Prostate gland (tissue), 2 donors: ENCODE results near the gene MADD. TPM values are rescaled to one million over a fixed set of nuclear protein-coding genes. Genes with fewer than 3 reads are reported as not detected.

Experiments
- DNase-seq: peaks from one replicate; pipeline ENCODE4 v3.0.0-alpha.2; 2019; ENCODE audit warnings: low spot score
- H3K27ac ChIP-seq, 2 donors: fragments of 200-600 bp; sonication (generic); 2 replicates each; pipeline ENCODE4 v1.5.1; 2017 to 2019
- H3K27me3 ChIP-seq: fragments of 200-600 bp; sonication (generic); replicated peaks from 2 replicates; pipeline ENCODE4 v1.5.1; 2019; ENCODE audit not compliant: insufficient read depth
- H3K36me3 ChIP-seq, 2 donors: fragments of 200-600 bp; sonication (generic); 1 replicate in 1 of 2; 2 replicates in 1 of 2; pipeline versions ENCODE4 v1.5.1 to v1.8.1; 2017 to 2019
- H3K4me1 ChIP-seq: fragments of 200-600 bp; sonication (generic); replicated peaks from 2 replicates; pipeline ENCODE4 v1.5.1; 2019
- H3K4me3 ChIP-seq, 2 donors: fragments of 200-600 bp; sonication (generic); 2 replicates each; pipeline ENCODE4 v1.5.1; 2017 to 2019
- H3K9me3 ChIP-seq: fragments of 200-600 bp; sonication (generic); 2 replicates; pipeline ENCODE4 v1.5.1; 2017
- POLR2A ChIP-seq: fragments of 450-650 bp; IDR thresholded peaks from one replicate; pipeline ENCODE4 v1.6.1; 2016; ENCODE audit warnings: antibody characterized with exemption, mild to moderate bottlenecking
- POLR2AphosphoS5 ChIP-seq: sonication (generic); formaldehyde crosslinking; IDR thresholded peaks from one replicate; pipeline ENCODE4 v1.6.1; 2017; ENCODE audit warnings: antibody characterized with exemption
- WGBS: methylation state at CpG from one replicate; pipeline ENCODE4 v1.1.5; 2018; 5-methylcytosine and 5-hydroxymethylcytosine counted together
- intact Hi-C: fragments of 100-400 bp; cut with DNase I; formaldehyde crosslinking; loops from one replicate; pipeline ENCODE4 v1.14.2; 2022
- total RNA-seq, 2 donors: library from RNA; depleted of rRNA; stranded (reverse); fragments of >200 nt; gene quantifications; one replicate each; pipeline ENCODE4 v1.1.0, GENCODE V29; 2016
- TF ChIP-seq, protein P1 (sequence below), 4 experiments: fragments of 200-600 bp in 2 of 4; fragments of 450-650 bp in 2 of 4; sonication (generic) in 2 of 4; IDR thresholded peaks; 1 replicate in 3 of 4; 2 replicates in 1 of 4; pipeline ENCODE4 v1.5.1; 2016 to 2019; ENCODE audit warnings: antibody characterized with exemption in 4 of 4, mild to moderate bottlenecking in 2 of 4, moderate library complexity in 2 of 4

The MADD gene
- total RNA-seq, 2 donors from 2014 or later: 53.6 to 87.3 TPM

DNA sequence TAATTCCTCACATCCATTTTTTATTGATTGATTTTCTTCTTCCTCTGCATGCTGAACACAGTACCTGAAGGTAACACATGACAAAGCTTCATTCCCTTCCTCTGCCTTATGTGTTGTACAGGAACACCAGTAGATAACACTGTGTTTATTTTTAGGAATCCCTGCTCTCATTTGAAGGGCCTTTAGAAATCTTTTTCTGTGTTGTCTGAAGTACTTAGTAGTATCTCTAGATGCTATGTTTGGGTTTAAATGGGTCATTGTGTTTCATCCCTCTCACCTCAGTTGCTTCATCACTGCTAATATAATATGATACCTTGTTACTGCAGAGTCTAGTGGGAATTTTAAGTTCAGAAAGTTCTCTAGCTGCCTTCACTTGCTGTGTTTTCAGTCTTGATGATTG, 10.2 kb downstream of the MADD start:
- H3K36me3 ChIP-seq: peaks cover 19 to 49% of the 10 kb centered on the region in 2 donors
- TF ChIP-seq POLR2A (no peak), POLR2AphosphoS5 (no peak)
- TF ChIP-seq, protein P1, sequence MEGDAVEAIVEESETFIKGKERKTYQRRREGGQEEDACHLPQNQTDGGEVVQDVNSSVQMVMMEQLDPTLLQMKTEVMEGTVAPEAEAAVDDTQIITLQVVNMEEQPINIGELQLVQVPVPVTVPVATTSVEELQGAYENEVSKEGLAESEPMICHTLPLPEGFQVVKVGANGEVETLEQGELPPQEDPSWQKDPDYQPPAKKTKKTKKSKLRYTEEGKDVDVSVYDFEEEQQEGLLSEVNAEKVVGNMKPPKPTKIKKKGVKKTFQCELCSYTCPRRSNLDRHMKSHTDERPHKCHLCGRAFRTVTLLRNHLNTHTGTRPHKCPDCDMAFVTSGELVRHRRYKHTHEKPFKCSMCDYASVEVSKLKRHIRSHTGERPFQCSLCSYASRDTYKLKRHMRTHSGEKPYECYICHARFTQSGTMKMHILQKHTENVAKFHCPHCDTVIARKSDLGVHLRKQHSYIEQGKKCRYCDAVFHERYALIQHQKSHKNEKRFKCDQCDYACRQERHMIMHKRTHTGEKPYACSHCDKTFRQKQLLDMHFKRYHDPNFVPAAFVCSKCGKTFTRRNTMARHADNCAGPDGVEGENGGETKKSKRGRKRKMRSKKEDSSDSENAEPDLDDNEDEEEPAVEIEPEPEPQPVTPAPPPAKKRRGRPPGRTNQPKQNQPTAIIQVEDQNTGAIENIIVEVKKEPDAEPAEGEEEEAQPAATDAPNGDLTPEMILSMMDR (IDR thresholded peaks at IDR 0.05): no peak
- H3K4me3 ChIP-seq: no peak overlapping the region
- H3K27ac ChIP-seq: no peak overlapping the region
- intact Hi-C loops: no loop called here
- H3K9me3 ChIP-seq: no peaks in the 10 kb centered on the region
- no peaks in the 10 kb centered on the region for H3K27me3 ChIP-seq
- DNase-seq: no peak
- no peaks in the 10 kb centered on the region for H3K4me1 ChIP-seq

DNA sequence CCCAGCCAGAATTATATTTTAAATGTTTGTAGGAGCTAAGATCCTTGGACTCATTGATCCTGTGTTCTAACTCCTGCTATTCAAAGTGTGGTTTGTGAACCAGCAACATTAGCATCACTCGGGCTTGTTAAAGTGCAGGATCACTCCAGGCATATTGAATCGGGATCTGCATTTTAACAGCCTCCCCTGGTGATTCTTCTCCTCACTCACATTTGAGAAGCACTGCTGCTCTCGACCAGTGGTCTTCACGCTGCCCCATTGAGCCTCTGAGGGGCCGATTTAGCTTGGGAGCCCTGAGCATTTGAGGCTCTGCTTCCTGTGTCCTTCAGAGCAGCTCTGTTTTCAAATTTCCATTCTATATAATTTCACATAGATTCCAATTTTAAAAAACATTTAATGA, 10.9 kb downstream of the MADD start:
- intact Hi-C loops: no loop called here
- Histone ChIP-seq H3K27me3 (no peaks in the 10 kb centered on the region), H3K4me1 (no peaks in the 10 kb centered on the region), H3K36me3 (peaks cover 22 to 48% of the 10 kb centered on the region in 2 donors), H3K27ac (no peak overlapping the region), H3K4me3 (no peak overlapping the region), H3K9me3 (no peaks in the 10 kb centered on the region)
- TF ChIP-seq POLR2A (no peak), POLR2AphosphoS5 (no peak)
- TF ChIP-seq, protein P1 (IDR thresholded peaks at IDR 0.05): no peak
- no peak for DNase-seq
- 66% methylated on average over 5 of the region's 5 CpGs for WGBS

DNA sequence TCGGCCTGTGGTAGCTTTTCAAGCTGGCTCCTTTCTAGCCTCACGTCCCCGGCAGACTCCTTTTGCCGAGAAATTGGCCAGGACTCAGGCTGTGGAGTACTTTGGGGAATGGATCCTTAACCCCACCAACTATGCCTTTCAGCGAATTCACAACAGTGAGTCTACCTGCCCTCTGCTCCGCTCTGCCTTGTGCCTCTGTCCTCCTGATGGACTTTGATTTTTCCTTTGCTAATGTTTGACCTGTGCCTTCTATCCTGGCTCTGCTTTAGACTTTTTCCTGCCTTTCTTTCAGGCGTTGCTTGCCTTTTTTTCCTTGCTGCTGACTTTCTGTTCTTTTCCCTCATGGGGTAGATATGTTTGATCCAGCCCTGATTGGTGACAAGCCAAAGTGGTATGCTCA, 12.5 kb downstream of the MADD start:
- Histone ChIP-seq H3K27me3 (no peaks in the 10 kb centered on the region), H3K4me1 (no peaks in the 10 kb centered on the region), H3K9me3 (no peaks in the 10 kb centered on the region), H3K36me3 (peaks cover 23 to 46% of the 10 kb centered on the region in 2 donors), H3K4me3 (no peak overlapping the region), H3K27ac (no peak overlapping the region)
- TF ChIP-seq, protein P1 (IDR thresholded peaks at IDR 0.05): no peak
- TF ChIP-seq POLR2AphosphoS5: no peak
- no peak for TF ChIP-seq POLR2A
- 93% methylated on average over 7 of the region's 7 CpGs for WGBS
- intact Hi-C loops: no loop called here
- no peak for DNase-seq

DNA sequence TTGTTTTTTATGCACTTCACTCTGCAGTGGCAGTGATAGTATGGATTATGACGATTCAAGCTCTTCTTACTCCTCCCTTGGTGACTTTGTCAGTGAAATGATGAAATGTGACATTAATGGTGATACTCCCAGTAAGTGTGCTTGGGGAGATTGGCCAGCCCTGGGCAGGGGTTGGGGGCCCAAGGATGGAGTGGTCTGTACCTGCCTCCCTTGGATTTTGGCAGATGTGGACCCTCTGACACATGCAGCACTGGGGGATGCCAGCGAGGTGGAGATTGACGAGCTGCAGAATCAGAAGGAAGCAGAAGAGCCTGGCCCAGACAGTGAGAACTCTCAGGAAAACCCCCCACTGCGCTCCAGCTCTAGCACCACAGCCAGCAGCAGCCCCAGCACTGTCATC, 14.2 kb downstream of the MADD start:
- 85% methylated on average over 4 of the region's 4 CpGs for WGBS
- DNase-seq: no peak
- H3K4me1 ChIP-seq: no peaks in the 10 kb centered on the region
- no peaks in the 10 kb centered on the region for H3K27me3 ChIP-seq
- H3K27ac ChIP-seq: no peak overlapping the region
- peaks cover 31 to 44% of the 10 kb centered on the region in 2 donors for H3K36me3 ChIP-seq
- H3K9me3 ChIP-seq: no peaks in the 10 kb centered on the region
- no peak overlapping the region for H3K4me3 ChIP-seq
- TF ChIP-seq POLR2A: no peak
- TF ChIP-seq, protein P1 (IDR thresholded peaks at IDR 0.05): no peak
- no peak for TF ChIP-seq POLR2AphosphoS5
- intact Hi-C loops: no loop called here

DNA sequence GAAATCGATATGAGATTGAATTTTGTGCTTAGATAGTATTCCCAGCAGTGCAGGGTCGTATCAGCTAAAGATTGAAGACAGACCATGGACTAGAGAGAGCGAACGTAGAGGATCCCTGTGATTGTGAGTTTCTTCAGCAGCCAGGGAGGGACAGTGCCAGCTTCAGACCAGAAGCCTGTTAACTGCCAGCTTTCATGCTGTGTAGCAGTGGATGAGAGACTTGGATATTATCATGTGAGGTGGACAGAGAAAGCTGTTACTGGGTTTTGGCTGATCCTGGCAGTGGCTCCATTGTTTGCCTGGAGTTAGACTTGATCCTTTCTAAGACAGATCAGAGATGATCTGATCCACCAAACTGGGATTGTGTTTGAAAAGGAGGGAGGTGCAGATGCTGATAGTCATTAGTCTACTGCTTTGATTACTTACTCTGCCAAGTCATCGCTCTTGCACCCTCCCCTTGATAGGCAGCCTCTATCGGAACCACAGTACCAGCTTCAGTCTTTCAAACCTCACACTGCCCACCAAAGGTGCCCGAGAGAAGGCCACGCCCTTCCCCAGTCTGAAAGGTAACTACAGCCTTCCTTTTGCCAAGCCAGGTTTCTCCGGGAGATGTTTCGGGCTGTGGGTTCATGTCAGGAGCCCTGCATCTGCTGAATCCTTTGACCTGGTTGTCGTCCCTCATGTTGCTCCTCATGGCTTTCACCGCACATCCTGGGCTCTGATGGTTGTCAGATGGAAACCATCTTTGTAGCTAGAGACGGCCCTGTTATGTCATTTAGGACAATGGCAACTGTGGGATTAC, 16.2 kb downstream of the MADD start:
- H3K4me3 ChIP-seq: no peak overlapping the region
- WGBS: 94% methylated on average over 13 of the region's 13 CpGs
- no peaks in the 10 kb centered on the region for H3K4me1 ChIP-seq
- H3K36me3 ChIP-seq: peaks cover 39 to 58% of the 10 kb centered on the region in 2 donors
- no peaks in the 10 kb centered on the region for H3K27me3 ChIP-seq
- TF ChIP-seq POLR2AphosphoS5: no peak
- TF ChIP-seq, protein P1 (IDR thresholded peaks at IDR 0.05): no peak
- TF ChIP-seq POLR2A: no peak
- intact Hi-C loops: no loop called here
- H3K27ac ChIP-seq: no peak overlapping the region
- DNase-seq: no peak
- no peaks in the 10 kb centered on the region for H3K9me3 ChIP-seq
